Mesenchymal stem cell (in vitro differentiated cells and primary cell): Measurements from ENCODE around the gene SIPA1L3.
A peak's percentile ranks its signal among the peaks of the same experiment; 100 is the strongest.

Experiments
- DNase-seq: peaks from one replicate; pipeline ENCODE4 v3.0.0-alpha.2; 2013
- H2AFZ ChIP-seq: one replicate; pipeline ENCODE4 v1.6.1; 2013; ENCODE audit warnings: low read depth, mild to moderate bottlenecking, control low read depth, inconsistent platforms, low read length, moderate library complexity
- H2AK5ac ChIP-seq: 2 replicates; pipeline ENCODE4 v1.6.1; 2013; ENCODE audit warnings: low read length, moderate library complexity, mild to moderate bottlenecking, inconsistent platforms; ENCODE audit not compliant: severe bottlenecking
- H2BK120ac ChIP-seq: one replicate; pipeline ENCODE4 v1.6.1; 2013; ENCODE audit warnings: low read depth, mild to moderate bottlenecking, inconsistent platforms, low read length, moderate library complexity
- H2BK12ac ChIP-seq, 2 experiments: one replicate each; pipeline ENCODE4 v1.6.1; 2013; ENCODE audit warnings: inconsistent platforms in 2 of 2, low read length in 2 of 2, mild to moderate bottlenecking in 2 of 2, moderate library complexity in 2 of 2, control low read depth in 1 of 2
- H2BK15ac ChIP-seq: one replicate; pipeline ENCODE4 v1.6.1; 2013; ENCODE audit warnings: mild to moderate bottlenecking, low read depth, inconsistent platforms; ENCODE audit not compliant: poor library complexity, severe bottlenecking
- H2BK5ac ChIP-seq: 2 replicates; pipeline ENCODE4 v1.6.1; 2013; ENCODE audit warnings: low read depth, mild to moderate bottlenecking, low read length, control low read depth, inconsistent platforms; ENCODE audit not compliant: poor library complexity, severe bottlenecking
- H3K14ac ChIP-seq, 2 experiments: one replicate each; pipeline ENCODE4 v1.6.1; 2013; ENCODE audit warnings: inconsistent platforms in 2 of 2, low read length in 2 of 2, control low read depth in 1 of 2, mild to moderate bottlenecking in 1 of 2, moderate library complexity in 1 of 2
- H3K18ac ChIP-seq, 2 experiments: one replicate each; pipeline ENCODE4 v1.6.1; 2013; ENCODE audit warnings: inconsistent platforms in 2 of 2, low read length in 2 of 2, control low read depth in 1 of 2, low read depth in 1 of 2, mild to moderate bottlenecking in 1 of 2
- H3K23ac ChIP-seq, 2 experiments: one replicate each; pipeline ENCODE4 v1.6.1; 2013; ENCODE audit warnings: inconsistent platforms in 2 of 2, low read length in 2 of 2, mild to moderate bottlenecking in 2 of 2, moderate library complexity in 2 of 2, control low read depth in 1 of 2
- H3K27ac ChIP-seq: 2 replicates; pipeline ENCODE4 v1.5.1; 2013; ENCODE audit warnings: mild to moderate bottlenecking, moderate library complexity, low read length, control low read depth, inconsistent platforms; ENCODE audit not compliant: poor library complexity, severe bottlenecking
- H3K27me3 ChIP-seq, 2 experiments: 2 replicates each; pipeline versions ENCODE4 v1.6.1 to v1.7.0; 2013; ENCODE audit warnings: low read length in 2 of 2, mild to moderate bottlenecking in 2 of 2, moderate library complexity in 2 of 2, control low read depth in 1 of 2, inconsistent platforms in 1 of 2; ENCODE audit not compliant: control insufficient read depth in 1 of 2, insufficient read depth in 1 of 2
- H3K36me3 ChIP-seq, 2 experiments: 2 replicates each; pipeline versions ENCODE4 v1.6.1 to v1.7.0; 2013; ENCODE audit warnings: low read length in 2 of 2, control low read depth in 1 of 2, inconsistent platforms in 1 of 2, low read depth in 1 of 2, mild to moderate bottlenecking in 1 of 2; ENCODE audit not compliant: insufficient read depth in 2 of 2, control insufficient read depth in 1 of 2
- H3K4ac ChIP-seq, 2 experiments: one replicate each; pipeline ENCODE4 v1.6.1; 2013; ENCODE audit warnings: inconsistent platforms in 2 of 2, low read length in 2 of 2, mild to moderate bottlenecking in 2 of 2, moderate library complexity in 2 of 2, control low read depth in 1 of 2, low read depth in 1 of 2
- H3K4me1 ChIP-seq: 2 replicates; pipeline ENCODE4 v1.6.1; 2013; ENCODE audit warnings: low read depth, low read length, control low read depth; ENCODE audit not compliant: control insufficient read depth, insufficient read depth
- H3K4me2 ChIP-seq: 2 replicates; pipeline ENCODE4 v1.6.1; 2013; ENCODE audit warnings: low read length, mild to moderate bottlenecking, inconsistent platforms; ENCODE audit not compliant: poor library complexity, severe bottlenecking
- H3K4me3 ChIP-seq, 2 experiments: 2 replicates each; pipeline versions ENCODE4 v1.5.1 to v1.7.0; 2013; ENCODE audit warnings: low read length in 2 of 2, mild to moderate bottlenecking in 2 of 2, control low read depth in 1 of 2, low read depth in 1 of 2; ENCODE audit not compliant: insufficient read depth in 1 of 2
- H3K79me1 ChIP-seq: replicated peaks from 2 replicates; pipeline ENCODE4 v1.6.1; 2013; ENCODE audit warnings: mild to moderate bottlenecking, control low read depth, low read length, inconsistent platforms; ENCODE audit not compliant: poor library complexity, severe bottlenecking
- H3K9ac ChIP-seq: 2 replicates; pipeline ENCODE4 v1.7.0; 2013; ENCODE audit warnings: mild to moderate bottlenecking, low read length, moderate library complexity
- H3K9me3 ChIP-seq: 2 replicates; pipeline ENCODE4 v1.7.0; 2013; ENCODE audit warnings: mild to moderate bottlenecking, low read length; ENCODE audit not compliant: control insufficient read depth
- H4K8ac ChIP-seq: one replicate; pipeline ENCODE4 v1.6.1; 2013; ENCODE audit warnings: inconsistent platforms, mild to moderate bottlenecking, low read length, moderate library complexity
- H4K91ac ChIP-seq: one replicate; pipeline ENCODE4 v1.6.1; 2013; ENCODE audit warnings: mild to moderate bottlenecking, low read length, inconsistent platforms
- WGBS: methylation state at CpG from one replicate; pipeline ENCODE4 v1.1.7; 2013; ENCODE audit warnings: mixed read lengths; 5-methylcytosine and 5-hydroxymethylcytosine counted together

Gene SIPA1L3

GRCh38 chr19:37966662-37967231 lies 59.7 kb downstream of the SIPA1L3 start:
- Histone ChIP-seq H3K4me1 (peaks cover 29% of the 10 kb centered on the region), H3K4me2 (no peak overlapping the region), H2BK5ac (peak overlapping the region; percentile 31), H2AFZ (no peak overlapping the region), H4K8ac (no peak overlapping the region), H3K79me1 (peaks cover 4% of the 10 kb centered on the region), H2BK120ac (no peak overlapping the region), H3K27me3 (no peaks in the 10 kb centered on the region), H3K36me3 (peaks cover 5 to 6% of the 10 kb centered on the region in 2 experiments), H3K4me3 (no peak overlapping the region), H2BK15ac (peak overlapping the region; percentile 13), H3K18ac (no peak overlapping the region), H2AK5ac (peak overlapping the region; percentile 74), H3K14ac (peak overlapping the region in 1 of 2 experiments; percentile 92), H3K9ac (peak overlapping the region; percentile 17), H4K91ac (no peak overlapping the region), H2BK12ac (no peak overlapping the region), H3K4ac (no peak overlapping the region), H3K9me3 (peaks cover 7% of the 10 kb centered on the region), H3K23ac (no peak overlapping the region), H3K27ac (peak overlapping the region; percentile 72)
- no peak for DNase-seq
- 86% methylated on average over 9 of the region's 12 CpGs for WGBS

GRCh38 chr19:37969695-37970094 lies 62.7 kb downstream of the SIPA1L3 start:
- Histone ChIP-seq H3K79me1 (peaks cover 12% of the 10 kb centered on the region), H3K27ac (no peak overlapping the region), H3K36me3 (peaks cover 8 to 9% of the 10 kb centered on the region in 2 experiments), H3K9me3 (peaks cover 7% of the 10 kb centered on the region), H3K4me1 (peaks cover 17% of the 10 kb centered on the region), H2BK15ac (no peak overlapping the region), H3K18ac (no peak overlapping the region), H2AK5ac (no peak overlapping the region), H3K27me3 (no peaks in the 10 kb centered on the region), H3K9ac (no peak overlapping the region), H2BK120ac (no peak overlapping the region), H3K4me2 (no peak overlapping the region), H3K23ac (no peak overlapping the region), H4K91ac (no peak overlapping the region), H3K14ac (no peak overlapping the region), H2AFZ (no peak overlapping the region), H3K4me3 (no peak overlapping the region), H3K4ac (no peak overlapping the region), H2BK5ac (no peak overlapping the region), H4K8ac (no peak overlapping the region), H2BK12ac (no peak overlapping the region)
- WGBS = 98% methylated on average over 5 of the region's 5 CpGs
- no peak for DNase-seq

- Histone ChIP-seq H3K4me3 (no peak overlapping the region), H3K4me2 (no peak overlapping the region), H2BK120ac (no peak overlapping the region), H3K4me1 (peaks cover 16% of the 10 kb centered on the region), H2BK5ac (no peak overlapping the region), H3K27ac (no peak overlapping the region), H2AK5ac (no peak overlapping the region), H3K27me3 (no peaks in the 10 kb centered on the region), H4K91ac (no peak overlapping the region), H4K8ac (no peak overlapping the region), H3K18ac (no peak overlapping the region), H3K9ac (no peak overlapping the region), H3K23ac (no peak overlapping the region), H3K79me1 (peaks cover 15% of the 10 kb centered on the region), H3K36me3 (peaks cover 15% of the 10 kb centered on the region in 2 experiments), H2AFZ (no peak overlapping the region), H2BK12ac (no peak overlapping the region), H3K14ac (no peak overlapping the region), H3K9me3 (peaks cover 7% of the 10 kb centered on the region), H2BK15ac (no peak overlapping the region), H3K4ac (no peak overlapping the region)
- no peak for DNase-seq
- WGBS = over 99% methylated on average over 4 of the region's 4 CpGs
Measured at GRCh38 chr19:37970699-37971098, 63.7 kb downstream of the SIPA1L3 start.

- no peak overlapping the region for H3K9ac ChIP-seq
- no peak overlapping the region for H2BK15ac ChIP-seq
- no peak for DNase-seq
- peaks cover 15 to 19% of the 10 kb centered on the region in 2 experiments for H3K36me3 ChIP-seq
- peaks cover 7% of the 10 kb centered on the region for H3K9me3 ChIP-seq
- H3K79me1 ChIP-seq = peaks cover 22% of the 10 kb centered on the region
- H2AK5ac ChIP-seq = no peak overlapping the region
- H3K27me3 ChIP-seq = no peaks in the 10 kb centered on the region
- no peak overlapping the region for H3K18ac ChIP-seq
- H2BK120ac ChIP-seq = no peak overlapping the region
- no peak overlapping the region for H2AFZ ChIP-seq
- no peak overlapping the region for H3K4me2 ChIP-seq
- H3K14ac ChIP-seq = no peak overlapping the region
- H3K4ac ChIP-seq = no peak overlapping the region
- H2BK5ac ChIP-seq = no peak overlapping the region
- no peak overlapping the region for H3K23ac ChIP-seq
- H4K91ac ChIP-seq = no peak overlapping the region
- no peak overlapping the region for H2BK12ac ChIP-seq
- peaks cover 2% of the 10 kb centered on the region for H3K4me1 ChIP-seq
- H3K4me3 ChIP-seq = no peak overlapping the region
- no peak overlapping the region for H4K8ac ChIP-seq
- no peak overlapping the region for H3K27ac ChIP-seq
- WGBS = 100% methylated on average over 3 of the region's 3 CpGs
Measured at GRCh38 chr19:37972803-37973202, 65.8 kb downstream of the SIPA1L3 start.
